Measurements from ENCODE around the gene AP5Z1.

The AP5Z1 gene

DNA sequence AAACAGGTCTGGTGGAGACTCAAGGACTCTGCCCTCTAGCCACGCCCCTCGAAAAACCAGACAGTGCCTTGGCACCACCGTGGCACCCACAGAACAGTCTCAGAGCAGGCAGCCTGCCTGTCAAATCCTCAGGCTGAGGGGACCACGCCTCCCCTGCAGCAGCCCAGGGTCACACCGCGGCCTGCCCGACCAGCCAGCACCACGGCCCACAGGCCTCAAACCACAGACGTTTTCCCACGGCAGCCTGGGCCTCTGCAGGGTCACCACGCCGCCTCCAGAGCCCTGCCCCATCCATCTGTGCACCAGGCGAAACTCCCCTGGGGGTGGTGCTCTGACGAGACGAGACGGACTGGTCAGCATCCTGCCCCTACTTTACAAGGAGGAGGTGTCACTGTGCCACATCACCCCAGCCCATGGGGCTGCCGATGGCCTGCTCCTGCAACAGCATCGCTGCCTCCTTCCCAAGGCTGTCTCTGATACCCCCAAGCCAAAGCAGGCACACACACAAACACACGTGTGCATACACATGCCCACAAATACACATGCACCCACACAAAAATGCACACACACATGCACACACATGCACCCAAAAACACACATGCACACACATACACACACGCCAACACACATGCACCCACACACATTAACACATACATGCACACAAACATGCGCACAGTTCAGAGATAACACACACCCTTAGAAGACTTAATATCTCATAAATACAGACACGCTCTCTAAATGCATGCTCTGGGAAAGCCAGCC, 61.8 kb downstream of the AP5Z1 start:
- ATAC-seq (replicated peaks) (no peak), DNase-seq (no peak)
- Mint-ChIP-seq H3K27ac (no peak overlapping the region), H3K27me3 (peaks cover 4 to 14% of the 10 kb centered on the region in 2 donors), H3K9me3 (no peaks in the 10 kb centered on the region), H3K36me3 (ENCODE audit: insufficient read depth) (peaks cover 2% of the 10 kb centered on the region), H3K4me3 (no peak overlapping the region), H3K4me1 (ENCODE audit: low read depth in 2 of 2) (no peaks in the 10 kb centered on the region)

DNA sequence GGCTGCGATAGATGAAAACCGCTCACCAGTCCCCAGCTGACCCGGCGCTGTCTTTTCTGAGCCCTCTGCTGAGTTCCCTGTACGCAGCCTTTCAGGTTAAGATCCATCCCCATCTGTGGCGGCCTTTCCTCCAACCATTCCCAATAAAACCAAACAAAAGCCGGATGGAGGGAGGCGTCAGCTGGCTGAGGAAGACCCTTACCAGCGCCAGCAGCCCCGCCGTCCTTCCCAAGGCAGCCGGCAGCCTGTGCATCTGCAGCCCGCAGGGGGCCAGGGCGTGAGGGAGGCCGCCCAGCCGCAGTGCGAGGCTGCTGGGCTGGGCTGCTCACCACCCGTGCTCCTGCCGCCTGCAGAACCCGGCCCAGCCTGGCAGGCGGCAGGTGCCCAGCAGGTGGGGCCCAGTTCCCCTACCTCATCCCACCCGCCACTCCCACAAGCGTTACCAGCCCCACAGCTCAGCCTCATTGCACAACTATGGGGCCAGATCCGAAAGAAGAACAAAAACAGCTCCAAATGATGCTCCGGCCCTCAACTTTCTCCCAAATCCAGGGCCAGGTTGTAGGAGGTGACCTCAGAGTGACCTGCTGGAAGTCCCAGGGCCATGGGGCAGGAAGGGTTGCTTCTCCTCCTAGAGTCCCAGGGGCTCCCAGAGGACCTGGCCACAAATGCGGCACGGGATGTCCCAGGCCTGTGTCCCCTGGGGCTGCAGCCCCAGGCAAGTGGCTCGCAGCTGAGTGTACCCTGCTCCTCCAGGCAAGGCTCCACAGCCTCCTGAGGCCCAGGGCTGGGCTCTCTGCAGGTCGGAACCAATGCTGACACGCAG, 62.6 kb downstream of the AP5Z1 start:
- Mint-ChIP-seq H3K9me3 (no peaks in the 10 kb centered on the region), H3K36me3 (ENCODE audit: insufficient read depth) (peaks cover 2% of the 10 kb centered on the region), H3K4me1 (ENCODE audit: low read depth in 2 of 2) (no peaks in the 10 kb centered on the region), H3K27ac (no peak overlapping the region), H3K4me3 (no peak overlapping the region), H3K27me3 (peaks cover 4 to 18% of the 10 kb centered on the region in 2 donors)
- no peak for ATAC-seq (replicated peaks)
- no peak for DNase-seq

DNA sequence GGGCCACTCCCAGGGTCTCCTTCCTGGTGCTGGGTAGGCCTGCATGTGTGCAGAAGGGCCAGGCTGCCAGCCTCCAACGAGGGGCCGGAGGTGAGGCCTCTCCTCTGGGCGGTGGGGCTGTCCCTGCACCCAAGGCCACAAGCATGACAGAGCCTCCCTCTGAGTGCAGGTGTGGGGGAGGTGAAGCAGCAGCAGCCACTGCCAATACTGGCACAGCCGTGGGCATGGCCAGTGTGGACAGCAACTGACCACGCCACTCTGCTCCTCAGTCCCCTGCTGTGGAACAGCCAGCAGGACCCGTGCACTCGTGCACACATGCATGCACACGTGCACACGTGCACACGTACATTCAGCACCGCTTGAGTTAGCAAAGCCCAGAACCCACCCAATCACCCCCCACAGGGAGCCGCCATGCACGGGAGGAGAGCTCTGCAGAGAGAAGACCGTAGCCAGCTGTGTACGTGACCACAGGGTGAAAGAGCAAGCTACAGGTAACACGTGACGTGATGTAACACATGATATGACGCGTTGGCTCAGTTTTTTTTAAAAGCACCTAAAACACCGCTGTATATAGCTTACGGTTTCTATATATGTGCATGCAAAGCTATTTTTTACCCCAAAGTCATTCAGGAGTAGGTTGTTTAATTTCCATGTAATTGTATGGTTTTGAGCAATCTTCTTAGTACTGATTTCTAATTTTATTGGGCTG, 63.4 kb downstream of the AP5Z1 start:
- no peaks in the 10 kb centered on the region for H3K9me3 Mint-ChIP-seq
- H3K36me3 Mint-ChIP-seq (ENCODE audit: insufficient read depth) = peaks cover 2% of the 10 kb centered on the region
- no peak for DNase-seq
- no peaks in the 10 kb centered on the region for H3K4me1 Mint-ChIP-seq (ENCODE audit: low read depth in 2 of 2)
- H3K27ac Mint-ChIP-seq = no peak overlapping the region
- no peak overlapping the region for H3K4me3 Mint-ChIP-seq
- ATAC-seq (replicated peaks) = no peak
- H3K27me3 Mint-ChIP-seq = peaks cover 4 to 23% of the 10 kb centered on the region in 2 donors

DNA sequence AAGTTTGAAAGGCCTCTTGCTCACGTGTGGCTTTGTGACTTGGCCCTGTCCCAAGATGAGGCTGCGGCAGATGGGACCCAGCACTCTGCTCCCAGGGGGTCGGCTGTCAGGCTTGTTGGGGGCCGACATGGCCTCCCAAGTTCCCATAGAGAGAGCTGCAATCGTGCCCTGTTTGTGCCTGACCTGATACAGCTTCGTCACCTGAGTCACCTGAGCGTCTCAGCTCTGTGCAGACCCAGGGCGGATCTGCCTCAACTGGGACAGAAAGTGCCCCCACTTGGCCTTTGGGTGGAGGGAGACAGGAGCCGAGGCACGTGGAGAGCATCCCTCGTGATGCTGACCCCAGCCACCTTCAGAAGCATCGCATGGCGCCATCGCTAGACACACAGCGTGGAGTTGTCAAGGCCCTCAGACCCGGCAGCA, 64.7 kb downstream of the AP5Z1 start:
- Mint-ChIP-seq H3K27me3 (peaks cover 8 to 25% of the 10 kb centered on the region in 2 donors), H3K4me3 (no peak overlapping the region), H3K9me3 (no peaks in the 10 kb centered on the region), H3K36me3 (ENCODE audit: insufficient read depth) (peaks cover 5% of the 10 kb centered on the region), H3K4me1 (ENCODE audit: low read depth in 2 of 2) (no peaks in the 10 kb centered on the region), H3K27ac (no peak overlapping the region)
- ATAC-seq (replicated peaks) = no peak
- no peak for DNase-seq

All from effector memory CD8-positive, alpha-beta T cell (primary cell).